Activated T-cell treated with anti-CD3 and anti-CD28 coated beads for 48 hours (primary cell): ENCODE measurements around the gene PIN1.

ENCODE experiments used
- DNase-seq: peaks from one replicate; pipeline ENCODE4 v3.0.0-alpha.2; 2020; ENCODE audit warnings: low read depth

PIN1 gene

DNA sequence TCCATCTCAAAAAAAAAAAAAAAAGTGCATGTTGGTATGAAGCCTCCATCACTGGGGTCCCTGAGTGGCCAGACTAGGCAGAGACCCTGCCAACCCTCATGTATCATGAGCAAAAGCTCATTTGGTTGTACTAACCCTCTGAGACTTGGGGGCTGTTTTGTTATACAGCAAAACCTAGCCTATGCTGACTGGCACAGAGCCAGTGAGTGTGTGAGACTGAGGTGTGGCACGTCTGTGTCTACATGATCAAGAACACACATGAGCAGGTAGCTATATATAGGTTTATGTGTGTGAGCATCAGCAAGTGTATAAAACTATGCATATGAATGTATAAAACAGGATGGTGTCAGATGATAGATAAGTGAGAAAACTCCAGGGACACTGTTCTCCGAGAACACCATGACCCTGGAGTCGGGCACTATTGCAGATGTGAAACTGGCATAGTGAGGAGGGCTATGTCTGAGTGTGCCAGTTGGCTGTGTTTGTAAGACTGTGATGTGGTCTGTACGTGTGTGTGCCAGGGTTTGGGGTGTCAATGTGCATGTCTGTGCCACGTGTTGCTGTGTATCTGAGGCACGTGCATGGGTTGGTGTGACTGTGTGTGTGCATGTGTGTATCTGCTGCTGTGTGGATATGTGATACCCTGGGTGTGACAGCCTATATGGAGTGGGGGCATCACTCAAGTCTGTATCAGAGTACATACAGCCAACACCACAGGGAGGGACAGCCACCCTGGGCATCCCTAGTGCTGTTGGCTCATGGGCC lies 56.7 kb downstream of the PIN1 start:
- DNase-seq, result no peak
